HG02610 (cell line): ENCODE data around the gene RAB27A.
"Not testable (repeated sequence)": the region's sequence is repeated elsewhere in the genome, so short reads cannot be mapped to it uniquely, and the experiment has no call there.

Source experiments
- ATAC-seq: cut with Tn5 transposase; IDR thresholded peaks from one replicate; pipeline ENCODE4 v1.9.1; 2021; ENCODE audit warnings: mild to moderate bottlenecking, moderate library complexity; ENCODE audit not compliant: unreplicated experiment

RAB27A gene

DNA sequence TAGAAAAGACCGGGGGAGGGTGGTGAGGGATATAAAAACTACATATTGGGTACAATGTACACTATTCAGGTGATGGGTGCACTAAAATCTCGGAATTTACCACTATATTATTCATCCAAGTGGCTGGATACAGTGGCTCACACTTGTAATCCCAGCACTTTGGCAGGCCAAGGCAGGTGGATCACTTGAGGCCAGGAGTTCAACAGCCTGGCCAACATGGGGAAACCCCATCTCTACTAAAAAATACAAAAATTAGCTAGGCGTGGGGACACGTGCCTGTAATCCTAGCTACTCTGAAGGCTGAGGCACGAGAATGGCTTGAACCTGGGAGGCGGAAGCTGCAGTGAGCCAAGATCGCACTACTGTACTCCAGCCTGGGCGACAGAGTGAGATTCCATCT, 37.4 kb downstream of the RAB27A start:
- not testable (repeated sequence) for ATAC-seq

DNA sequence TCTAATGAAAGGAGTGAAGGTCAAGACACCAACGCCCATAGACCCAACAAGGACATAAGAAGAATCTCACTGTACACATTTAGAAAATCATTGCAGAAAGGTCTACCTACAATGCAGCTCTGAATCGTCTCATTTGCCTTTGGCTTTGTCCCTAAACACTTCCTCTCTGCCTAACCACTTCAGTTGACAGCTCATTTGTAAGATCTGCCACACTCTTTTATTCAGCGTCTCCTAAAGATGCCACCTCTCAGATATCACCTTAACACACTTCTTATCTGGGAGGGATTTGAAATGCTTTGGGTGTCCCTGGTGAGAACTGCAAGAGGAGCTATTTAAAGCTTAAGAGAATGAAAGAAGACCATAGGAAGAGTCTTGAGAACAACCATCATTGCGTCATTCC, 38.7 kb downstream of the RAB27A start:
- no peak for ATAC-seq

- no peak for ATAC-seq
Observed at GRCh38 chr15:55250392-55250791, 39.2 kb downstream of the RAB27A start.

- ATAC-seq = not testable (repeated sequence)
Observed at GRCh38 chr15:55249885-55250284, 39.7 kb downstream of the RAB27A start.

DNA sequence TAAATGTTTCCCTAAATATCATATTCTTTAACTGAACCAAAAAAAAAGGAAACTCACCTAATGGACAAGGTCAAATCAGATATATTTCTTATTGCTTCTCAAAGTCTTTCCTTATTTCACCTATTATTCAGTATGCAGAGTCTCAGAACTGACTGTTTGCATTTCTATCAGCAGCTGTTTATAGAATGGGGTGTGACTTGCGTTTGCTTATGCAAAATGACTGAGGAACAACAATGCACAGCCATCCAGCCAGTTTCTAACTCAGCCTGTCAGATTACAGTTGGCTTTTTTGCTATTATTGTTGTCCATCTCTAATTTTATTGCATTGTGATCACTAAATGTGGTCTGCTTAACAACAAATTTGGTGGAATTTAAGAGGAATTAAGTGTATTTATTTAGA, 40.7 kb downstream of the RAB27A start:
- no peak for ATAC-seq

DNA sequence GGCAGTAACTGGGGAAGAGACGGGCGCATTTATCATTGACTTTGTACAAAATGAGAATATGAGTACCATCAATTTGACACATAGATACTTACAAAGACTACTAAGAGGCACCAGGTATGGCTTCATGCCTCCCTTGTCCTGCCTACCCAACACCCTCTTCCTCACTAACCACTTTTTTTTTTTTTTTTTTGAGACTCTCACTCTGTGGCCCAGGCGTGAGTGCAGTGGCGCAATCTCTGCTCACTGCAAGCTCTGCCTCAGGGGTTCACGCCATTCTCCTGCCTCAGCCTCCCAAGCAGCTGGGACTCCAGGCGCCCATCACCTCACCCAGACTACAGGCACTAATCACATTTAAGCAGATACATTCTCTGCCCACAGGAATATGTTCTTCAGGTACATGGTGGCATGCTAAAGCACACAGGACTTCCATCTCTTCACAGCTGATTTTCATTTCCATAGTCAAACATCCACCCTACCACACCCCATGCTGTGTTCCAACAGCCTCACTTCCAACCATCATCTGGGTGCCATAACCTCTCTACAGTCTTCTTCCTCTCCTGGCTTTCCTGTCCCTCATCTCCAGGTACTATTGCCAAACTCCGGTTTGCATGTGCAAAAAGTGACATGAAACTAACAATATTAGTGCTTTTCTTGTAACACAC, 41.7 kb downstream of the RAB27A start:
- no peak for ATAC-seq

DNA sequence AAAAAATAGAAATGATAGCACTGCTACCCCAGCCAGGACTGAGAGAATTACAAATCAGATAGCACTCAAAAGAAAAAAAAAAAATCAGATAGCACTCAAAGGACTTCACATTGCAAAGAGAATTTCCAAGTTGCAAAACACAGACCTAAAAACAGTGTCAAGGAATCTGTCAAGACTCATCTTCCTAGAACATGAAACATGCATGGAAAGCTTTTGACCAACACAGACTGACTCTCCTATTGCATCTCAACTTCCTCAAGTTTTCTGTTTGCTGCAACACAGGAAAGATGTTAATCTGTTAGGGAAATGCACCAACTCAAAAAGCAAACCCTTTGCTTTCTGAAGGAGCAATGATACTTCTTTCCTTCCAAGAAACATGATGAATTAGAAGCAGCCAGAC, 42.3 kb downstream of the RAB27A start:
- ATAC-seq = no peak

- ATAC-seq = no peak
Observed at GRCh38 chr15:55246567-55246966, 43.0 kb downstream of the RAB27A start.

DNA sequence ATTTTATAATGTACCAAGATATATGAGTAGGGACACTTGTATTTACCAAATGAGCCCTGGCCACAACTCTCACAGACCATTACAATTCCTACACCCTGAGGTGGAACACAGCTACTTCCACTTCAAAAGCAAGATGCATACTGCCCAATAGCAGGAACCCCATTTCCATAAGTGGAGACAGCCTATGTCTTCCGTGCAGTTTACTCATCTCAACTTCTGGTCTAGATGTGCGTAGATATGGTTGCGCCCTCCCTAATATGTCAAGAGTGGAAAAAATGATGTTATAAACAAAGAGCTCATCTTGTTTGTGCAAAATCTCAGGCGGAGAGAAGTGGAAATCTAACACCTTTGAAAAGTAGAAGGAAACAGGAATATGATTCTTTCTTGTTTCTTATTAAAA, 44.6 kb downstream of the RAB27A start:
- no peak for ATAC-seq

DNA sequence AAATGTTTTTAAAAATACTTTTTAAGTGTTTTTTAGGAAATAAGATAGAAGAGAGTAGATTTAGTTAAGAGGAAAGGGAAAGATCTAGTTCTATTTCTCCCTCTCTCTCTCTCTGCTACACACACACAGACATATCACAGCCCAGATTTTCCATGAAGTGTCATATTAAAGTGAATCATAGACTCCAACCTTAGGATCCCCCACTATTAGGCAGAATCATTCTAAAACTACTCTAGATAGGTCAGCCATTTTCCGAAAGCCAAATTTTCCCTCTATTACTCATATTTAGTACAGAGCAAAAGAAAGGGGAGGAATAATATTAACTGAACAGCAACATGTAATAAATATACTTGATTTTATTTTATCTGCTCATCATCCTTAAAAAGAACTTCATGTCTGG, 47.7 kb downstream of the RAB27A start:
- no peak for ATAC-seq

DNA sequence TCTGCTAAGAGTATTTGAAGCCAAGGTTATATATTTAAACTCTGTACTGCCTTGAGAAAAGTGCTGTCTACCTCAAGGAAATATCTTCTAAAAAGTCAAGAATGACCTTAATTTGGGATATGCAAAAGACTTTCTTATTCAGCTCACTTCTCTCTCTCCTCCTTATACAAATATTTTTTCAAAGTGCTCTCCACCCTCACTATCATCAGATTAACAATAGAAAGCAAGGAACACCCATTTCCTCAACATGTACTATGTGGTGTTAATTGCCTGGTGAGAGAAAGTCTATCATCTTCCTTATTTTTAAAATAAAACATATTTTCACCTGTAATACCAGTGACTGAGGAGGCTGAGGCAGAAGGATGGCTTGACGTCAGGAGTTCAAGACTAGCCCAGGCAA, 48.4 kb downstream of the RAB27A start:
- ATAC-seq = no peak

- ATAC-seq = no peak
Observed at GRCh38 chr15:55240125-55240760, 49.4 kb downstream of the RAB27A start.

- ATAC-seq = no peak
Observed at GRCh38 chr15:55239440-55240124, 50.0 kb downstream of the RAB27A start.

GRCh38 chr15:55238877-55239276, 50.7 kb downstream of the RAB27A start:
- ATAC-seq = no peak

DNA sequence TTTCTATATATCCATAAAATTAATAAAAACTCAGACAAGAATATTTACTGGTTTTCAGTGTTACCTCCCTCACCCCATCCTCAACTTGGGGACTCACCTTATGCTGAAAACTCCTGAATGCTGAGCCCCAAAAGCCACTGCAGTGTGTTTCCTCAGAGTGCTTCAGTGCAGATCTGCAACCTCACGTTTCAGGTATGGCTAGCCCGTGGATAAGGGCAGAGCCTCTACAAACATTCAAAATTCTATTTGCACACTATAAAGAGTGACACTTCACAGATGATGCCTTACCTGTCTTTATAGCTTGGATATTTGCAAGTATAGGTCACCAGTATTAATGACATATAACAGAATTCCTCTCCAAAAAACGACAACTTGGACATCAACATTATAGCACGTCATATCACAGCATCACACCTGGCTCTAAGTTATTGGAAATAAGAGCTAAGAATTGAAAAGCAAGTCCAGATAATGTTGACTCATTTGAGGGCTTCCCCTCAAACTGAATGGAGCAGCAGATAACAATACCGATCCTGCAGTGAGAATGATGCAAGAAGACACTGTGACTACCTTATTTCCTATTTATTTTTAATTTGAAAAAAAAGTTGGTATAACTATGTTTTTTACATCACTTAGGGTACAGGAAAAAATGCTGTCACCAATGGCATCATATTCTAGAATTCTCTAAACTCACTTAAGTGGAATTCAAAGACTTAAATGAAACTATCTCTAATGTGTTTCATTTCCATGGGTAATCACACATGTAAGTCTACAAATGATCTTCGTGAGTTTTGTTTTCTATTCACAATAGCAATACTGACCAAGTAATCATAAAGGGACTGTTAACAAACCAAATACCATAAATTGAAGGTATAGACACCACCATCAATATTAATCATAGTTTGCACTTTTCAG, 52.1 kb downstream of the RAB27A start:
- ATAC-seq = no peak

- no peak for ATAC-seq
Observed at GRCh38 chr15:55235546-55236036, 54.0 kb downstream of the RAB27A start.

DNA sequence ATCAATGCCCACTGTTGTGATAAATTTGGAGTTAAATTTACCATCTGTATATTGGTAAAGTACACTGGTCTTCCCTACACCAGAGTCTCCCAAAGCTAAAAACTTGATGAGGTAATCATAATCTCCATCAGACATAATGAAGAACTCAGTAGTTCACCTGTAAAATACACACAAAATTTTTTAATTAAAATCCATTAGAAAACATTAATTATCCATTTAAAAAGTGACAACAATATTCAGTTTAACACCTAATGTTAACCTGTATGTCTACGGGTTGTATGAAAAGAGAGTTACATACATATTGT, 54.9 kb downstream of the RAB27A start:
- ATAC-seq = no peak

GRCh38 chr15:55234104-55234799, 55.4 kb downstream of the RAB27A start:
- no peak for ATAC-seq

GRCh38 chr15:55231455-55231854, 58.2 kb downstream of the RAB27A start:
- no peak for ATAC-seq

- ATAC-seq = no peak
Observed at GRCh38 chr15:55230953-55231352, 58.7 kb downstream of the RAB27A start.
